HAP-1 (cell line): ENCODE data around the gene HUNK.

ENCODE experiments used
- DNase-seq, 2 experiments: peaks; one replicate each; pipeline ENCODE4 v3.0.0-alpha.2; 2016 to 2020; ENCODE audit warnings: low spot score in 2 of 2
- H3K27me3 ChIP-seq: fragments of 250-450 bp; sonication (Bioruptor Pico); 2 replicates; pipeline ENCODE4 v1.5.1; 2020; ENCODE audit warnings: low read depth, mild to moderate bottlenecking, moderate library complexity
- H3K36me3 ChIP-seq: fragments of 250-450 bp; sonication (Bioruptor Pico); replicated peaks from 2 replicates; pipeline ENCODE4 v1.5.1; 2020; ENCODE audit warnings: mild to moderate bottlenecking
- H3K4me1 ChIP-seq: fragments of 250-450 bp; sonication (Bioruptor Pico); 2 replicates; pipeline ENCODE4 v1.5.1; 2020; ENCODE audit warnings: mild to moderate bottlenecking
- H3K4me3 ChIP-seq: fragments of 250-450 bp; sonication (Bioruptor Pico); 2 replicates; pipeline ENCODE4 v1.5.1; 2020; ENCODE audit warnings: mild to moderate bottlenecking, moderate library complexity
- H3K9me3 ChIP-seq: fragments of 250-450 bp; sonication (Bioruptor Pico); 2 replicates; pipeline ENCODE4 v1.5.1; 2020; ENCODE audit warnings: mild to moderate bottlenecking, moderate library complexity
- in situ Hi-C: fragments of 300-500 bp; cut with MboI; formaldehyde crosslinking; loops from 3 replicates; pipeline ENCODE4 v1.14.3; 2020; ENCODE audit warnings: low sequenced_read_pairs, inconsistent platforms, mixed read lengths

Gene HUNK

DNA sequence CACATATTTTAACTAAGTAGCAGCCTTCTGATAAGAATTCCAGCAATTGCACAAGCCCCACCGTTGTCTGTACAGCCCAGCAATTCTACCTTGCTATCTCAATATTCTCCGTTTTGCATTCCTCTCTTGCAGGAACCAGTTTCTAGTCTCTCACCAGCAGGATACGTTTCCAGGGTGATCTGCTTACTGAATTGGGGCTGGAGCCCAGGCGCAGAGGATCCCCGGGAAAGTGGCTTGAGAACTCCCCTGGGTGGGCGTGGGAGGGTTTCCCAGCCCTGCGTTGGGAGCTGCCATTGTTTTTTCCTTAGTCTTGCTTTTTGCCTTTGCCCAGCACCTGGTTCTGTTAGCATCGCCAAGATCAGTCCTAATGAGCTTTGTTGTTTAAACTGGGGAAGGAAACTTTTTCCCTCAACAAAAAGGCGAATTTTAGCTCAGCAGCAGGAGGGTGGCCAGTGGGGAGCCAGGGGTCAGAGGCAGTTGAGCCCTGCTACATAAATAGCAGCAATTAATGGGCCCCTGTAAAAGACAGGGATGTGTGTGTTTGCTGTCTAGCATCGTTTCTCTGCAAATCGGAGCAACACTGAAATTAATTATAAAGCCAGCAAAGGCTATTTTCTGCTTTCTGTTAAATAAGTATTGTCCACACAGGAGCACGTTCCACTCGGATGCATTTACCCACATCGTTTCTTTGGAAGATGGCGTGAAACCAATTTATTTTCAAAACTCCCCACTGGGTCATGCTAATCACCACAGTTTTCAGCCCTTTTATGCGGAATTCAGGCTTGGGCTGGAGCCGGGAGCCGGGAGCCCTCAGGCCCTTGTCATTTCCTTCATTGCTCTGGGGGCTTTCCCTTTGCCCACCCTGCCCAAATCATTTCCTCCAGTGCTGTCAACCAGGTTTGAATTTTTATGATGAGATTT is 36.6 kb downstream of the HUNK start:
- H3K36me3 ChIP-seq, result no peaks in the 10 kb centered on the region
- DNase-seq, result no peak
- no peak overlapping the region for H3K4me3 ChIP-seq
- peaks cover under 1% of the 10 kb centered on the region for H3K4me1 ChIP-seq
- H3K9me3 ChIP-seq, result no peaks in the 10 kb centered on the region
- no peaks in the 10 kb centered on the region for H3K27me3 ChIP-seq
- in situ Hi-C loops, result no loop called here

DNA sequence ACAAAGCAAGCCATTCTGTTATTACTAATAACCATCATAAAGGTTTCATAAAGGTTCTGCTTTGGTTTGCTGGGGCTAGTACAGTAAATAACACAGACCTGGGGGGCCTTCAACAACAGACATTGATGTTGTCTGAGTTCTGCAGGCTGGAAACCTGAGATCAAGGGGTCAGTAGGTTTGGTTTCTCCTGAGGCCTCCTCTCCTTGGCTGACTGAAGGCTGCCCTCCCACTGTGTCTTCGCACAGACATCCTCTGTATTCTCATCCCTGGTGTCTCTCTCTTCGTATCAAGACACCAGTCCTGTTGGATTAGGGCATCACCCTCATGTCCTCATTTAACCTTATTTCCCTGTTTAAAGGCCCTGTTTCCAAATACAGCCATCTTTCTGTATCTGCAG is 37.3 kb downstream of the HUNK start:
- Histone ChIP-seq H3K9me3 (no peaks in the 10 kb centered on the region), H3K27me3 (no peaks in the 10 kb centered on the region), H3K36me3 (no peaks in the 10 kb centered on the region), H3K4me3 (no peak overlapping the region), H3K4me1 (peaks cover 3% of the 10 kb centered on the region)
- in situ Hi-C loops, result no loop called here
- DNase-seq, result no peak

DNA sequence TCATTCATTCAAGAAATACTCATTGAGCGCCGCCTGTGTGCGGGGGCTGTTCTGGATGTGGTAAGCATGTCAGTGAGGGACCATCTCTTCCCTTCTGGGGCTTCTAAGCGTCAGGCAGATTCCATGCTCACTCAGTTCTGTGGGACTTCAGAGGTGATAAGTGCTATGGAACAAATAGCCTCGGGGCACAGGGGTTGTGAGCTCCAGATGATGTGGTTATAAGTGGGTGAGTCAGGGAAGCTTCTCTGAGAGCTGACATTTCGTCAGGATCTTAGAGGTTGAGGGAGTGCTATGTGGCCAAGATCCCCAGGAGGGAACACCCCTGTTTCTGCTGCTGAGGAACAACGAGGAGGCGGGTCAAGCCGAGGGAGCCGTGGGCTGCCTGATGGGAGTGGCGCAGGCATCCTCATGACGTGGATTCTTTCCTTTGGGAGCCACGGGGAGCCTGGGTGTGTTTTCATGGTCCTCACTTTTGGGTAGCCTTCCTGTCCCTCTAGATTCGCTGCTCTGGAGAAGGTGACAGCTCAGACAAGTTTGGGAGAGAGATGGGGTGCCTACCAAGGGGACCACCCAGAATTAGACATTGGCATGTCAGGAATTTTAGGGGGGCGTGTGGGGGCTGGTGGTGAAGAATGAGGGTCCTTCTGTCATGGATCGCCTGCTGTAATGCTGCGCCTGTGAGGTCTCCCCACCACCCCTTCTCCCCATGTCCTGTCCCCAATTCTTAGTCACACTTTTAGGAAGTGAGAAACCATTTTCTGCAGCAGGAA is 38.5 kb downstream of the HUNK start:
- no peaks in the 10 kb centered on the region for H3K36me3 ChIP-seq
- H3K9me3 ChIP-seq, result no peaks in the 10 kb centered on the region
- H3K27me3 ChIP-seq, result no peaks in the 10 kb centered on the region
- no peak for DNase-seq
- no peak overlapping the region for H3K4me3 ChIP-seq
- in situ Hi-C loops, result no loop called here
- H3K4me1 ChIP-seq, result peaks cover 3% of the 10 kb centered on the region

DNA sequence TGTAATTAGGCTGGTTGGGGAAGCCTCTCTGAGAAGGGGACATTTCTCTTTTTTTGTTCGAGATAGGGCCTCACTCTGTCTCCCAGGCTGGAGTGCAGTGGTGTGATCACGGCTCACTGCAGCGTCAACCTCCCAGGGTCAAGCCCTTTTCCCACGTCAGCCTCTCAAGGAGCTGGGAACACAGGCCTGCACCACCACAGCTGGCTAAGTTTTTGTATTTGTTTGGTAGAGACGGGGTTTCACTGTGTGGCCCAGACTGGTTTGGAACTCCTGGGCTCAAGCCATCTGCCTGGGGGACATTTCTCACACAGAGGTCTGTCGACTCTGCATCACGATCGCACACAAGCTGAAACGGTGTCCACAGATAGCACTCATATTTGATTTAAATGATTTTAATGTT is 39.7 kb downstream of the HUNK start:
- H3K9me3 ChIP-seq, result no peaks in the 10 kb centered on the region
- H3K4me3 ChIP-seq, result no peak overlapping the region
- no peak for DNase-seq
- H3K36me3 ChIP-seq, result no peaks in the 10 kb centered on the region
- in situ Hi-C loops, result no loop called here
- H3K4me1 ChIP-seq, result peaks cover 3% of the 10 kb centered on the region
- H3K27me3 ChIP-seq, result no peaks in the 10 kb centered on the region

DNA sequence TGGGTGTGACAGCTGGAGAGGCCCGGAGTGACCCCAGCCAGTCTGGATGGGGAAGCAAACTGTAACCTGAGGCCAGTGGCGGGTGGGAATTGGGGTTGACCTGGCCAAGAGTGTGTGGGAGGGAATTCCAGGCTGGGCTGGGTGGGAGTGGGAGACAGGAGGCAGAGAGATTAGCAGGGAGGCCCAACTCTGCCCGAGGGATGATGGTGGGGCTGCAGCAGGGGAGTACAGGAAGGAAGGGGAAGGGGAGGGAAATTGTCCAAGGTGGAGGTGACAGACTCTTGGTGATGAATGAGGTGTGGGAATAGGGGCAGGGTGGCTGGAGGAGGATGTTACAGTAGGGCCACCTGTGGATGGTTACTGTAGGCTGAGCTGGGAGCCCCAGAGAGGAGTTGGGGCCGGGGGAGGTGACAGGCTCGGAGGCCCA is 40.4 kb downstream of the HUNK start:
- Histone ChIP-seq H3K36me3 (no peaks in the 10 kb centered on the region), H3K9me3 (no peaks in the 10 kb centered on the region; the same call in 1 of the 2 replicates), H3K4me1 (peaks cover 3% of the 10 kb centered on the region), H3K4me3 (no peak overlapping the region), H3K27me3 (no peaks in the 10 kb centered on the region)
- no peak for DNase-seq
- in situ Hi-C loops, result no loop called here

DNA sequence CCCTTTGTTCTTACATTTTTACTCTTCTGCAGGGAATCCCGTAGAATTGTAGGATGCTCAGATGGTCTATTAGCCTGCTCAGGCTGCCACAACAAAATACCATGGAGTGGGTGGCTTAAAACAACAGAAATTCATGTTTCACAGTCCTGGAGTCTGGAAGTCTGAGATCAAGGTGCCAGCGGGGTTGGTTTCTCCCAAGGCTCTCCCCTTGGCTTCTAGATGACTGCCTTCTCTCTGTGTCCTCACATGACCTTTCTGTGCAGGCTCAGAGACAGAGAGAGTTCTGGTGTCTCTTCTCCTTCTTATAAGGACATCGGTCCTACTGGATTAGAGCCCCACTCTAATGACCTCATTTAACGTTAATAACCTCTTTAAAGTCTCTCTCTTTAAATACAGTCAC is 41.7 kb downstream of the HUNK start:
- no peaks in the 10 kb centered on the region; the same call in 1 of the 2 replicates for H3K9me3 ChIP-seq
- peaks cover 3% of the 10 kb centered on the region for H3K4me1 ChIP-seq
- no peak overlapping the region for H3K4me3 ChIP-seq
- in situ Hi-C loops, result no loop called here
- no peaks in the 10 kb centered on the region for H3K27me3 ChIP-seq
- no peak for DNase-seq
- H3K36me3 ChIP-seq, result no peaks in the 10 kb centered on the region

GRCh38 chr21:31915566-31915965 is 42.7 kb downstream of the HUNK start:
- no peak overlapping the region for H3K4me3 ChIP-seq
- DNase-seq, result no peak
- H3K4me1 ChIP-seq, result peaks cover 7% of the 10 kb centered on the region
- no peaks in the 10 kb centered on the region for H3K36me3 ChIP-seq
- no peaks in the 10 kb centered on the region for H3K27me3 ChIP-seq
- in situ Hi-C loops, result no loop called here
- H3K9me3 ChIP-seq, result no peaks in the 10 kb centered on the region; the same call in 1 of the 2 replicates

- Histone ChIP-seq H3K4me3 (no peak overlapping the region), H3K4me1 (peaks cover 7% of the 10 kb centered on the region), H3K27me3 (no peaks in the 10 kb centered on the region), H3K36me3 (no peaks in the 10 kb centered on the region), H3K9me3 (no peaks in the 10 kb centered on the region; the same call in 1 of the 2 replicates)
- in situ Hi-C loops, result no loop called here
- DNase-seq, result no peak
Measured at GRCh38 chr21:31917108-31917507, 44.3 kb downstream of the HUNK start.

DNA sequence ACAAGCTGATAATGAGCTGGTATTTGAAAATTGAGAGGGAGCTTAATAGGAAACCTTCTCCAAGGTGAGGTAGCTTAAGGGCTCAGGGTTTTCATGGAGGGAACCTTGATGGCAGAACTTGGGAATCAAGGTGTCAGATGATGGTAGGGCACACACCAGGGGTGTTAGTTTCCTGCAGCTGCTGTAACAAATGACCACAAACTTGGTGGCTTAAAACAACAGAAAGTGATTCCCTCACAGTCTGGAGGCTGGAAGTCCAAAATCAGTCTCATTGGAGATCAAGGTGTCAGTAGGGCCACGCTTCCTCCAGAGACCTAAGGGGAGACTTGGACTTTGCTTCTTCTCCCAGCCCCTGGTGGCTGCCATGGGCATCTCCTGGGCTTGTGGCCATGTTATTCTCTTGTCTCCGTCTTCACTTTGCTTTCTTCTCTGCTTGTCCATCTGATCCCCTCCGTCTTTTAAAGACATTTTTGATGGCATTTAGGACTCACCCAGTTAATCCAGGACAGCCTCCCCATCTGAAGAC is 45.5 kb downstream of the HUNK start:
- no peak for DNase-seq
- Histone ChIP-seq H3K27me3 (no peaks in the 10 kb centered on the region), H3K9me3 (no peaks in the 10 kb centered on the region; the same call in 1 of the 2 replicates), H3K36me3 (no peaks in the 10 kb centered on the region), H3K4me3 (no peak overlapping the region), H3K4me1 (peaks cover 7% of the 10 kb centered on the region)
- in situ Hi-C loops, result no loop called here

- no peak for DNase-seq
- Histone ChIP-seq H3K4me1 (peaks cover 3% of the 10 kb centered on the region; the same call in 1 of the 2 replicates), H3K27me3 (no peaks in the 10 kb centered on the region), H3K4me3 (no peak overlapping the region), H3K9me3 (no peaks in the 10 kb centered on the region; the same call in 1 of the 2 replicates), H3K36me3 (peaks cover 5% of the 10 kb centered on the region)
- in situ Hi-C loops, result no loop called here
Measured at GRCh38 chr21:31920275-31920674, 47.5 kb downstream of the HUNK start.

DNA sequence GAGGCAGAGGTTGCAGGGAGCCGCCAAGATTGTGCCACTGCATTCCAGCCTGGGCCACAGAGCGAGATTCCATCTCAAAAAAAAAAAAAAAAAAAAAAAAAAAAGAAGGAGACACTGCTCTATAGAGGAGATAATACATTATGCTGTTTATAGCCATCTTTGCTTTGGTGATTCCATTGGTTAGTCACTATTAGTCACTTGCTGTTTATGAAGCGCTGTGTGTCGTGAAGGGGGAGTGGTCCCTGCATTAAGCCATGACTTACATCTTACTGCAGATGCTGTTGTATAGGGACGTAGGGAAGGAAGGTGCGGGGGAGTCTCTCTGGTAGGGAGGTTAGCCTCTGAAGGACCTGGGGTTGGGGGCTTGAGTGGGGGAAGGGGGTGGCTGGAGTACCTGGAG is 48.3 kb downstream of the HUNK start:
- H3K9me3 ChIP-seq, result no peaks in the 10 kb centered on the region; the same call in 1 of the 2 replicates
- H3K4me3 ChIP-seq, result no peak overlapping the region
- no peak for DNase-seq
- peaks cover 3% of the 10 kb centered on the region; the same call in 1 of the 2 replicates for H3K4me1 ChIP-seq
- in situ Hi-C loops, result no loop called here
- H3K27me3 ChIP-seq, result no peaks in the 10 kb centered on the region
- peaks cover 8% of the 10 kb centered on the region for H3K36me3 ChIP-seq

DNA sequence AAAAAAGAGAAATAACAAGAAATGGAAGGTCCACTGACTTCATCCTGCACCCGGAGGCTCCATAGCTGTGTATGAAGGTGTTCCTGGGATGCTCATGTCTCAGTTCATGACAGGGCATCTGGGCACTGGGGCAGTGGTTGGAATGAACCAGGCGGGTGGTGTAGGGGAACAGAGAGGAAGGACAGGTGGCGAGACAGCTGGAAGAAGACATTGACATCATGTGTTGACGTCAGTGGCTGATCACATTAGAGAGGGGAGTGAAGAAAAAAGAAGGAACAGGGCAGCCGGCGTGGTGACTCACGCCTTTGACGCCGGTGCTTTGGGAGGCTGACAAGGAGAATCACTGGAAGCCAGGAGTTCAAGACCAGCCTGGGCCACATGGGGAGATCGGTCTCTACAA is 50.1 kb downstream of the HUNK start:
- Histone ChIP-seq H3K36me3 (peaks cover 8% of the 10 kb centered on the region), H3K4me1 (peaks cover 3% of the 10 kb centered on the region; the same call in 1 of the 2 replicates), H3K27me3 (no peaks in the 10 kb centered on the region), H3K4me3 (no peak overlapping the region), H3K9me3 (no peaks in the 10 kb centered on the region; the same call in 1 of the 2 replicates)
- in situ Hi-C loops, result no loop called here
- no peak for DNase-seq

DNA sequence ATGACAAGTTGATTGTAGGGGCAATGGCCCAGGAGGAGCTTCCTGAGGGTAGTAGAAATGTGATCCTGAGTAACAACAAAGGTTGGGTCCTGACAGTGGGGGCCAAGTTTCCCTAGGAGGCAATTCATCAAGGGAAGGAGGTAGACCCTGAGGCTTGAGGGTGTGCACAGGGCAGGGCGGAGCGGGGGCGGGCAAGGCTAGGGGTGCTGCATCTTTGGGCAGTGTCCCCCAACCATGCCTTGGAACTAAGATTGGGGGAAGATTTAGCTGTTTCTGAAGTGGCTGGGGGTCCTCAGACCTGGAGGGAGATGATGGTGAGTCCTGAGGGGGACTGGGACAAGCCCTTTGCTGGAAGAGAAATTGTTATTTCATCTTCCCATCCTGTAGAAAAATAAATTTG is 50.9 kb downstream of the HUNK start:
- in situ Hi-C loops, result no loop called here
- Histone ChIP-seq H3K4me1 (peaks cover 3% of the 10 kb centered on the region; the same call in 1 of the 2 replicates), H3K27me3 (no peaks in the 10 kb centered on the region), H3K36me3 (peaks cover 8% of the 10 kb centered on the region), H3K9me3 (no peaks in the 10 kb centered on the region), H3K4me3 (no peak overlapping the region)
- no peak for DNase-seq

GRCh38 chr21:31924548-31924947 is 51.7 kb downstream of the HUNK start:
- no peak overlapping the region for H3K4me3 ChIP-seq
- H3K27me3 ChIP-seq, result no peaks in the 10 kb centered on the region
- no peaks in the 10 kb centered on the region for H3K9me3 ChIP-seq
- H3K36me3 ChIP-seq, result peaks cover 10% of the 10 kb centered on the region
- H3K4me1 ChIP-seq, result peaks cover 6% of the 10 kb centered on the region
- in situ Hi-C loops, result no loop called here
- DNase-seq, result no peak
